K562 (cell line): ENCODE measurements around the gene HAVCR1. TPM values are rescaled to one million over a fixed set of nuclear protein-coding genes. Genes with fewer than 3 reads are reported as not detected.

ENCODE experiments used
- ATAC-seq: fragments of 200-7000 bp; cut with Tn5 transposase; 3 replicates; pipeline ENCODE4 v1.9.1; 2020; ENCODE audit warnings: moderate library complexity
- BruUV-seq: library from RNA; stranded (reverse); fragments of 400-500 nt; replicated peaks from 2 replicates; lab custom pipeline; 2021; lab: Mats Ljungman, UMichigan
- CTCF ChIA-PET: fragments of 300-600 bp; formaldehyde crosslinking; extraction: SDS; loops from one replicate; lab custom pipeline; 2021; ENCODE audit warnings: low intra/inter-chr PET ratio; lab: Yijun Ruan, JAX
- POLR2A ChIA-PET: fragments of 300-600, 350-650 bp; sonication (Branson Sonifier 250); formaldehyde crosslinking; extraction: SDS; loops from one replicate; lab custom pipeline; 2021; ENCODE audit warnings: antibody characterized with exemption, inconsistent platforms; lab: Yijun Ruan, JAX
- DNase-seq, 4 experiments: peaks; one replicate each; pipeline versions ENCODE4 v3.0.0 to v3.0.0-alpha.2; 2011 to 2018; ENCODE audit warnings: low spot score in 3 of 4, mixed read lengths in 3 of 4; ENCODE audit errors: extremely low read depth in 1 of 4
- FAIRE-seq: peaks from 2 replicates; lab custom pipeline; 2011; peaks lifted over from hg19 to GRCh38; lab: Jason Lieb, UNC
- H2AFZ ChIP-seq: 2 replicates; pipeline ENCODE4 v1.6.0; 2011; ENCODE audit warnings: low read depth, low read length, control low read depth, inconsistent platforms
- H3K27ac ChIP-seq: fragments of 200-600 bp; 3 replicates; pipeline ENCODE4 v1.8.0; 2011; ENCODE audit warnings: low read depth, mild to moderate bottlenecking, control low read depth, inconsistent platforms, low read length, moderate library complexity, mixed read lengths; ENCODE audit errors: extremely low read depth
- H3K27me3 ChIP-seq, 2 experiments: fragments of 300-600 bp in 1 of 2; 2 replicates in 1 of 2; 3 replicates in 1 of 2; pipeline versions ENCODE4 v1.6.0 to v1.8.0; 2011; ENCODE audit warnings: inconsistent platforms in 2 of 2, low read length in 2 of 2, mild to moderate bottlenecking in 1 of 2, mixed read lengths in 1 of 2, moderate library complexity in 1 of 2; ENCODE audit not compliant: control insufficient read depth in 2 of 2, insufficient read depth in 2 of 2
- H3K36me3 ChIP-seq: fragments of 300-600 bp; 3 replicates; pipeline ENCODE4 v1.8.0; 2011; ENCODE audit warnings: mild to moderate bottlenecking, low read length, inconsistent platforms; ENCODE audit not compliant: control insufficient read depth, insufficient read depth
- H3K4me1 ChIP-seq, 2 experiments: fragments of 200-600 bp in 1 of 2; replicated peaks in 1 of 2; 2 replicates in 1 of 2; 3 replicates in 1 of 2; pipeline versions ENCODE4 v1.5.1 to v1.8.0; 2011; ENCODE audit warnings: inconsistent platforms in 2 of 2, low read length in 2 of 2, mild to moderate bottlenecking in 1 of 2, mixed read lengths in 1 of 2, moderate library complexity in 1 of 2; ENCODE audit not compliant: control insufficient read depth in 2 of 2, insufficient read depth in 2 of 2
- H3K4me2 ChIP-seq: 2 replicates; pipeline ENCODE4 v1.6.1; 2011; ENCODE audit warnings: low read length, control low read depth, inconsistent platforms, mixed read lengths; ENCODE audit not compliant: insufficient read depth
- H3K4me3 ChIP-seq: fragments of 200-600 bp; sonication (generic), shearing (Covaris generic); 2 replicates; pipeline ENCODE4 v1.5.1; 2016; ENCODE audit warnings: control low read depth, inconsistent platforms
- H3K79me2 ChIP-seq: fragments of 200-600 bp; 3 replicates; pipeline ENCODE4 v1.8.0; 2011; ENCODE audit warnings: low read length, inconsistent platforms; ENCODE audit not compliant: control insufficient read depth, insufficient read depth
- H3K9ac ChIP-seq, 2 experiments: 2 replicates each; pipeline versions ENCODE4 v1.6.0 to v1.6.1; 2011; ENCODE audit warnings: low read depth in 2 of 2, low read length in 2 of 2, control low read depth in 1 of 2, inconsistent platforms in 1 of 2, mild to moderate bottlenecking in 1 of 2, mixed read lengths in 1 of 2; ENCODE audit not compliant: insufficient read depth in 1 of 2
- H3K9me1 ChIP-seq: one replicate; pipeline ENCODE4 v1.6.0; 2011; ENCODE audit warnings: inconsistent platforms, mild to moderate bottlenecking, low read length, moderate library complexity; ENCODE audit not compliant: control insufficient read depth, insufficient read depth
- H3K9me3 ChIP-seq: replicated peaks from 2 replicates; pipeline ENCODE4 v1.5.1; 2011; ENCODE audit warnings: low read depth, low read length, inconsistent platforms; ENCODE audit not compliant: control insufficient read depth, insufficient read depth
- H4K20me1 ChIP-seq: replicated peaks from 2 replicates; pipeline ENCODE4 v1.6.1; 2011; ENCODE audit warnings: low read length, inconsistent platforms, mixed read lengths; ENCODE audit not compliant: control insufficient read depth, insufficient read depth
- ARNT ChIP-seq, 2 experiments: fragments of 450-650 bp; IDR thresholded peaks; 2 replicates each; pipeline ENCODE4 v1.6.1; 2016; ENCODE audit warnings: mild to moderate bottlenecking in 1 of 2
- CEBPG ChIP-seq, 3 experiments: fragments of 200-800 bp in 1 of 3; sonication (Bioruptor generic) in 1 of 3; sonication (generic) in 1 of 3; formaldehyde crosslinking in 1 of 3; IDR thresholded peaks in 2 of 3; conservative IDR thresholded peaks in 1 of 3; 2 replicates each; pipeline versions ENCODE4 v1.6.1 to v1.8.0; 2016 to 2022; ENCODE audit warnings: missing compliant biosample characterization in 2 of 3, missing genetic modification characterization in 2 of 3, mild to moderate bottlenecking in 1 of 3, missing genetic modification reagents in 1 of 3
- FIP1L1 ChIP-seq: fragments of 200-400 bp; formaldehyde crosslinking; IDR thresholded peaks from 2 replicates; pipeline ENCODE4 v1.6.1; 2018; ENCODE audit warnings: mild to moderate bottlenecking, low read depth, low read length; ENCODE audit not compliant: poor library complexity, severe bottlenecking
- IFI16 ChIP-seq: fragments of 250-450 bp; sonication (Bioruptor Pico); IDR thresholded peaks from 2 replicates; pipeline ENCODE4 v2.1.2; 2022; ENCODE audit warnings: mild to moderate bottlenecking, inconsistent platforms
- LEF1 ChIP-seq: fragments of 450-650 bp; IDR thresholded peaks from 2 replicates; pipeline ENCODE4 v1.6.1; 2016; ENCODE audit warnings: mild to moderate bottlenecking
- NRF1 ChIP-seq, 2 experiments: fragments of 450-650 bp; IDR thresholded peaks in 1 of 2; conservative IDR thresholded peaks in 1 of 2; 2 replicates each; pipeline ENCODE4 v1.6.1; 2014; ENCODE audit warnings: mild to moderate bottlenecking in 2 of 2
- POU5F1 ChIP-seq: fragments of 150-350 bp; IDR thresholded peaks from 2 replicates; pipeline ENCODE4 v1.6.1; 2014; ENCODE audit warnings: borderline replicate concordance, low read length, low read depth, mild to moderate bottlenecking; ENCODE audit not compliant: partially characterized antibody
- SIRT6 ChIP-seq: IDR thresholded peaks from one replicate; pipeline ENCODE4 v1.6.1; 2012; ENCODE audit warnings: low read depth, mild to moderate bottlenecking, control low read depth, inconsistent platforms, low read length, moderate library complexity
- ZNF184 ChIP-seq: sonication (generic); formaldehyde crosslinking; IDR thresholded peaks from 2 replicates; pipeline ENCODE4 v1.5.0; 2020; ENCODE audit warnings: missing genetic modification reagents
- WGBS: fragments of 100-300 bp; shearing (Covaris generic); methylation state at CpG from one replicate; pipeline ENCODE4 v1.1.6; 2016; ENCODE audit warnings: low coverage, mixed read lengths; ENCODE audit not compliant: insufficient coverage; ENCODE audit errors: missing lambda C conversion rate; 5-methylcytosine and 5-hydroxymethylcytosine counted together
- in situ Hi-C: fragments of 300-500 bp; cut with MboI; formaldehyde crosslinking; loops from 4 replicates; pipeline ENCODE4 v1.15.0; 2018; ENCODE audit warnings: inconsistent platforms, mixed read lengths
- intact Hi-C: fragments of 100-400 bp; cut with micrococcal nuclease; formaldehyde crosslinking; loops from 2 replicates; pipeline ENCODE4 v1.14.2; 2022
- polyA plus RNA-seq, 8 experiments: library from polyadenylated mRNA; depleted of rRNA in 4 of 8; stranded (reverse) in 5 of 8; unstranded in 3 of 8; fragments of >200 nt; fragmentation: Nextera tagmentation in 2 of 8; fragmentation: Illumina TruSeq in 1 of 8; extraction: Ambion mirVana in 2 of 8; extraction: Trizol in 1 of 8; gene quantifications; 2 replicates each; pipeline versions ENCODE4 v1.2.1 to v1.2.3, GENCODE V29; 2011 to 2014; ENCODE audit warnings: inconsistent platforms in 1 of 8, missing spikeins in 1 of 8
- total RNA-seq, 7 experiments: library from RNA; depleted of rRNA in 6 of 7; stranded (reverse); fragments of >200 nt in 6 of 7; fragmentation: Illumina TruSeq in 2 of 7; extraction: Trizol in 2 of 7; gene quantifications; 2 replicates each; pipeline versions ENCODE4 v1.2.1 to v1.2.3, GENCODE V29; 2011 to 2021; ENCODE audit warnings: low replicate concordance in 1 of 7
- TF ChIP-seq, protein P1 (sequence below), 2 experiments: fragments of 450-650 bp; formaldehyde crosslinking in 1 of 2; IDR thresholded peaks; 2 replicates each; pipeline versions ENCODE4 v1.4.0 to v1.6.1; 2014 to 2020; ENCODE audit warnings: mild to moderate bottlenecking in 2 of 2, borderline replicate concordance in 1 of 2, low read depth in 1 of 2
- TF ChIP-seq, protein P2 (sequence below): sonication (generic); formaldehyde crosslinking; IDR thresholded peaks from 2 replicates; pipeline ENCODE4 v1.8.0; 2022; ENCODE audit warnings: missing genetic modification reagents, mild to moderate bottlenecking, borderline replicate concordance
- TF ChIP-seq, protein P3 (sequence below): fragments of 250-450 bp; sonication (Bioruptor Pico); IDR thresholded peaks from 2 replicates; pipeline ENCODE4 v1.6.1; 2021; ENCODE audit warnings: mild to moderate bottlenecking

Gene HAVCR1
- total and polyA plus RNA-seq, 9 of the 15 experiments (the other 6 are each of a cell fraction or from before 2014, with no cell fraction given) = 0.04 TPM; not detected in 8

DNA sequence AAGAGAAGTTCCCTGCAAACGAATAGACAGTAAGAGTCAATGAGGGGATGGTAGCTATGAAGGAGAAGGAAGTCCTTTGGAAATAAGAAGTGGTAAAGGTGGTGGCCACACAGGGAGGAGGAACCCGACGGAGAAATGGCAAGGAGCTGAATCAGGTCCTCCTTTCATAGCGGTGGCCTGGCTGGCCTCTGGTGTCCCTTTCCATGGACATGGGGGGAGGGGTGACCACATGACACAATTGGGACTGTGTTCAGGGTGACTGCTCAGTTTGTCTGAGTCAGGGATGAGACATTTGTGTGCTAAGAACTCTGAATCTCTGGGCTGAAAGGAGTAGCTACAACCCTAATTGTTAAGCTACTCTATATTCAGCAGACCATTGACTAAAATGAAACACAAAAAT lies 67.2 kb downstream of the HAVCR1 start:
- ChIA-PET POLR2A (no interaction called here), CTCF (no interaction called here)
- Histone ChIP-seq H4K20me1 (no peaks in the 10 kb centered on the region), H2AFZ (no peak overlapping the region), H3K9ac (no peak overlapping the region), H3K4me2 (no peak overlapping the region), H3K79me2 (no peaks in the 10 kb centered on the region), H3K27ac (no peak overlapping the region), H3K4me1 (no peaks in the 10 kb centered on the region), H3K4me3 (no peak overlapping the region), H3K27me3 (no peaks in the 10 kb centered on the region), H3K9me3 (no peaks in the 10 kb centered on the region), H3K9me1 (no peaks in the 10 kb centered on the region), H3K36me3 (no peaks in the 10 kb centered on the region)
- WGBS = 0% methylated on average over 4 of the region's 4 CpGs
- ATAC-seq (no peak), FAIRE-seq (no peak), DNase-seq (no peak)
- in situ Hi-C loops (no loop called here), intact Hi-C loops (no loop called here)
- no TSS peak for BruUV-seq
- TF ChIP-seq POU5F1 (no peak), FIP1L1 (no peak), CEBPG (CRISPR knock-in tag; IDR thresholded peaks at IDR 0.05) (no peak), CEBPG (tag; conservative IDR thresholded peaks at IDR 0.05 in 1 of 2, IDR thresholded peaks at IDR 0.05 in 1 of 2) (no peak), ARNT (IDR thresholded peaks at IDR 0.05) (no peak), ZNF184 (CRISPR knock-in tag) (no peak), SIRT6 (no peak), LEF1 (no peak), IFI16 (CRISPR knock-in tag) (no peak), NRF1 (conservative IDR thresholded peaks at IDR 0.05 in 1 of 2, IDR thresholded peaks at IDR 0.05 in 1 of 2) (no peak)
- TF ChIP-seq, protein P1, sequence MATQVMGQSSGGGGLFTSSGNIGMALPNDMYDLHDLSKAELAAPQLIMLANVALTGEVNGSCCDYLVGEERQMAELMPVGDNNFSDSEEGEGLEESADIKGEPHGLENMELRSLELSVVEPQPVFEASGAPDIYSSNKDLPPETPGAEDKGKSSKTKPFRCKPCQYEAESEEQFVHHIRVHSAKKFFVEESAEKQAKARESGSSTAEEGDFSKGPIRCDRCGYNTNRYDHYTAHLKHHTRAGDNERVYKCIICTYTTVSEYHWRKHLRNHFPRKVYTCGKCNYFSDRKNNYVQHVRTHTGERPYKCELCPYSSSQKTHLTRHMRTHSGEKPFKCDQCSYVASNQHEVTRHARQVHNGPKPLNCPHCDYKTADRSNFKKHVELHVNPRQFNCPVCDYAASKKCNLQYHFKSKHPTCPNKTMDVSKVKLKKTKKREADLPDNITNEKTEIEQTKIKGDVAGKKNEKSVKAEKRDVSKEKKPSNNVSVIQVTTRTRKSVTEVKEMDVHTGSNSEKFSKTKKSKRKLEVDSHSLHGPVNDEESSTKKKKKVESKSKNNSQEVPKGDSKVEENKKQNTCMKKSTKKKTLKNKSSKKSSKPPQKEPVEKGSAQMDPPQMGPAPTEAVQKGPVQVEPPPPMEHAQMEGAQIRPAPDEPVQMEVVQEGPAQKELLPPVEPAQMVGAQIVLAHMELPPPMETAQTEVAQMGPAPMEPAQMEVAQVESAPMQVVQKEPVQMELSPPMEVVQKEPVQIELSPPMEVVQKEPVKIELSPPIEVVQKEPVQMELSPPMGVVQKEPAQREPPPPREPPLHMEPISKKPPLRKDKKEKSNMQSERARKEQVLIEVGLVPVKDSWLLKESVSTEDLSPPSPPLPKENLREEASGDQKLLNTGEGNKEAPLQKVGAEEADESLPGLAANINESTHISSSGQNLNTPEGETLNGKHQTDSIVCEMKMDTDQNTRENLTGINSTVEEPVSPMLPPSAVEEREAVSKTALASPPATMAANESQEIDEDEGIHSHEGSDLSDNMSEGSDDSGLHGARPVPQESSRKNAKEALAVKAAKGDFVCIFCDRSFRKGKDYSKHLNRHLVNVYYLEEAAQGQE (IDR thresholded peaks at IDR 0.05; ENCODE audit: borderline replicate concordance) = no peak
- TF ChIP-seq, protein P1 (CRISPR knock-in tag; IDR thresholded peaks at IDR 0.05; ENCODE audit: low read depth) = no peak
- TF ChIP-seq, protein P2, sequence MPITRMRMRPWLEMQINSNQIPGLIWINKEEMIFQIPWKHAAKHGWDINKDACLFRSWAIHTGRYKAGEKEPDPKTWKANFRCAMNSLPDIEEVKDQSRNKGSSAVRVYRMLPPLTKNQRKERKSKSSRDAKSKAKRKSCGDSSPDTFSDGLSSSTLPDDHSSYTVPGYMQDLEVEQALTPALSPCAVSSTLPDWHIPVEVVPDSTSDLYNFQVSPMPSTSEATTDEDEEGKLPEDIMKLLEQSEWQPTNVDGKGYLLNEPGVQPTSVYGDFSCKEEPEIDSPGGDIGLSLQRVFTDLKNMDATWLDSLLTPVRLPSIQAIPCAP = no peak
- TF ChIP-seq, protein P3, sequence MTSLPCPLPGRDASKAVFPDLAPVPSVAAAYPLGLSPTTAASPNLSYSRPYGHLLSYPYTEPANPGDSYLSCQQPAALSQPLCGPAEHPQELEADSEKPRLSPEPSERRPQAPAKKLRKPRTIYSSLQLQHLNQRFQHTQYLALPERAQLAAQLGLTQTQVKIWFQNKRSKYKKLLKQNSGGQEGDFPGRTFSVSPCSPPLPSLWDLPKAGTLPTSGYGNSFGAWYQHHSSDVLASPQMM (CRISPR knock-in tag) = no peak
